Omental fat pad (tissue), 4 donors: ENCODE results near the gene KIF26B. TPM values are rescaled to one million over a fixed set of nuclear protein-coding genes. Genes with fewer than 3 reads are reported as not detected.

ENCODE experiments used
- ATAC-seq: fragments of 150-250 bp; one replicate; pipeline ENCODE4 v1.9.1; 2016; ENCODE audit warnings: mild to moderate bottlenecking, moderate library complexity; ENCODE audit not compliant: low FRiP score
- DNase-seq: peaks from one replicate; pipeline ENCODE4 v3.0.0-alpha.2; 2019; ENCODE audit warnings: low spot score
- total RNA-seq, 4 donors: library from RNA; depleted of rRNA; stranded (reverse); fragments of >200 nt; gene quantifications; one replicate each; pipeline ENCODE4 v1.1.0, GENCODE V29; 2016
- TF ChIP-seq, protein P1 (sequence below), 3 donors: fragments of 450-650 bp; IDR thresholded peaks; one replicate each; pipeline ENCODE4 v1.5.1; 2016 to 2017; ENCODE audit warnings: antibody characterized with exemption in 3 of 3, mild to moderate bottlenecking in 3 of 3, moderate library complexity in 2 of 3

KIF26B gene
- total RNA-seq, 4 donors from 2014 or later: 0.13 to 0.96 (median 0.39) TPM

- ATAC-seq: no peak
- TF ChIP-seq, protein P1, sequence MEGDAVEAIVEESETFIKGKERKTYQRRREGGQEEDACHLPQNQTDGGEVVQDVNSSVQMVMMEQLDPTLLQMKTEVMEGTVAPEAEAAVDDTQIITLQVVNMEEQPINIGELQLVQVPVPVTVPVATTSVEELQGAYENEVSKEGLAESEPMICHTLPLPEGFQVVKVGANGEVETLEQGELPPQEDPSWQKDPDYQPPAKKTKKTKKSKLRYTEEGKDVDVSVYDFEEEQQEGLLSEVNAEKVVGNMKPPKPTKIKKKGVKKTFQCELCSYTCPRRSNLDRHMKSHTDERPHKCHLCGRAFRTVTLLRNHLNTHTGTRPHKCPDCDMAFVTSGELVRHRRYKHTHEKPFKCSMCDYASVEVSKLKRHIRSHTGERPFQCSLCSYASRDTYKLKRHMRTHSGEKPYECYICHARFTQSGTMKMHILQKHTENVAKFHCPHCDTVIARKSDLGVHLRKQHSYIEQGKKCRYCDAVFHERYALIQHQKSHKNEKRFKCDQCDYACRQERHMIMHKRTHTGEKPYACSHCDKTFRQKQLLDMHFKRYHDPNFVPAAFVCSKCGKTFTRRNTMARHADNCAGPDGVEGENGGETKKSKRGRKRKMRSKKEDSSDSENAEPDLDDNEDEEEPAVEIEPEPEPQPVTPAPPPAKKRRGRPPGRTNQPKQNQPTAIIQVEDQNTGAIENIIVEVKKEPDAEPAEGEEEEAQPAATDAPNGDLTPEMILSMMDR (IDR thresholded peaks at IDR 0.05): no peak
- no peak for DNase-seq
These were observed 321.3 kb downstream of the KIF26B start for GRCh38 chr1:245475961-245476516.

DNA sequence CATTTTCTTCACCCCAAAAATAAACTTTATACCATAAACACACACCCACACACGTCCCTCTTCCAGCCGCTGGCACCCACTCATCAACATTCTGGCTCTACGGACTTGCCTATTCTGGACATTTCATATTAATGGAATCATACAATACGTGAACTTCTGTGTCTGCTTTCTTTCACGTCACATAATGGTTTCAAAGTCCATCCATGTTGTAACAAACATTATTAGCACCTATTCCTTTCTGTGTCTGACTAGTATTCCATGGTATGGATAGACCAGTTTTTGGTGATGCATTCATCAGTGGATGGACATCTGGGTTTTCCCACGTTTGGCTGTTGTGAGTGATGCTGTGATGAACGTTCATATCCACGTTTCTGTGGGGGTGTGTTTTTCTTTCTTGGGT lies 323.2 kb downstream of the KIF26B start:
- no peak for ATAC-seq

DNA sequence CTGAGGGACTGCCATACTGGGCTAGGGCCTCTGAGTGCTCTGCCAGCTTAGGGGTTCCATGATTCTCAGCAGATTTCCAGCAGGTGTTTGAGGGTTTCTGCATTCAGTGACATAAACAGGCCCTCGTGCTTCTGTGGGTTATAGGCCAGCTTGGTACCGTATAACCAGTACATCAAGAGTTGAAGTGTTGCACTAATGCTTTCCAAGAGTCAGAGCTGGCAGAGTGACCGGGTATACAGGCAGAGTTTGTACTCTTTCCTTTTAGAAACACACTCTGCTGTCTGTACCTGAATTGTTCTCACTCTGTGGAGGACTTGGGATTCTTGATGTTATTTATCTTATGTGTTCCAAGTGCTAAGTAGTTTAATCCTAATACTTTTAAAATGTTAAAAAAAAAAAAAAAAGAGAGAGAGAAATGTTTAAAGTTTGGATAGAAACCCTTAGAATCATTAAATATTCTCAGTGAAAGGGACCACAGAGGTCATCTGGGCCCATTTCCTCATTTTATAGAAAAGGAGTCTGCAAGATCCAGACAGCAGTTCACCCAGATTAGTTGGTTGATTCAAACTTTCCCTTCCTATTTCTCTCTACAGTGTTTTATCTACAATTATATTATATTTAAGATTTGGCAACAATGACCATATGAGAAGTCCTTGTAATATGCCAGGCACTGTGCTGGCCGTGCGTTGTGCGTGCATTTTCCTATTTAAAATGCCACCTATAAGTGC lies 325.8 kb downstream of the KIF26B start:
- no peak for DNase-seq
- TF ChIP-seq, protein P1 (IDR thresholded peaks at IDR 0.05): no peak
- no peak for ATAC-seq

More for the DNA sequence above, 323.2 kb downstream of the KIF26B start:
- no peak for DNase-seq
- TF ChIP-seq, protein P1 (IDR thresholded peaks at IDR 0.05): no peak

GRCh38 chr1:245481261-245481660 lies 326.5 kb downstream of the KIF26B start:
- TF ChIP-seq, protein P1 (IDR thresholded peaks at IDR 0.05): no peak
- DNase-seq (no peak), ATAC-seq (no peak)

GRCh38 chr1:245483247-245483646 lies 328.5 kb downstream of the KIF26B start:
- no peak for DNase-seq
- TF ChIP-seq, protein P1 (IDR thresholded peaks at IDR 0.05): no peak
- no peak for ATAC-seq

DNA sequence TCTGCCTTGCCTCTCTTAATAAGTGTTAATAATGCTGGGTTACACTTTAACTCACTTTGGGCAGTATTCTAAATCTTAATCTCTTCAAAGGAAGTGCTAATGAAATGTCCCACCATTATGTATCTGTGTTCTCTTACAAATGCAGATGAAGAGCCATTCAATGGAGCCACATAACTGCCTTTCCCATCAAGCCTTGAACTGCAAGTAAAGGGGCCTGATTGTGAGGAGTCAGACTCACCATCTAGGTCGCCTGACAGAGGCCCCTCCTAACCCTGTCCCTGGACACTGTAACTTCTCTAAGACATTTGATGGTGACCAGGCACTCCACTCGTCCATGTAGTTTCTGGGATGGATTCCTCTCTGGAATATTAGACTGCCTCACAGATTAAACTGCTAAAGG lies 329.4 kb downstream of the KIF26B start:
- ATAC-seq (no peak), DNase-seq (no peak)
- TF ChIP-seq, protein P1 (IDR thresholded peaks at IDR 0.05): no peak

DNA sequence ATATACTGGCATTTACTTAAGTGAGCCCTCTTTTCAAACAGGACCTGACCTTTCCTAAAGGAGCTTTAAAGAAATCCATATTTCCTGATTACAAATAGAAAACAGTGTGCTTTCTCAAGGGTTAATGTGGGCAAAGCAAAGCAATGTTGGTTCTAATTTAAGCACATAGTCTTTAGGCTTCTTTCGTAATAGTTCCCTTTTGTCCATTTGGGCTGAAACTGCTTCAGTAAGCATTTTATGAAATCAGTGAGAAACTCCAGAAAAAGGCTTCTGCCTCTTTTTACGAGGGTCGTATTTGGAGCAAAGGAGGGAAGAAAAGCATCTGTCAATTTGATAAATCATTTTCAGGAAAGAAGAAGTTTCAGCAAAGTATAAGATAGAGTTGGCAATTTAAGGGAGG lies 331.2 kb downstream of the KIF26B start:
- DNase-seq (no peak), ATAC-seq (no peak)
- TF ChIP-seq, protein P1 (IDR thresholded peaks at IDR 0.05): no peak
